GM18508 (cell line): ENCODE results near the gene CCDC106.

Experiments
- ATAC-seq: cut with Tn5 transposase; IDR thresholded peaks from one replicate; pipeline ENCODE4 v1.9.1; 2021; ENCODE audit warnings: moderate number of reproducible peaks; ENCODE audit not compliant: insufficient read depth, unreplicated experiment

CCDC106 gene

GRCh38 chr19:55635334-55635717, 12.7 kb upstream of the CCDC106 start:
- no peak for ATAC-seq

- ATAC-seq, result no peak
Measured at GRCh38 chr19:55635856-55636440, 12.1 kb upstream of the CCDC106 start.

DNA sequence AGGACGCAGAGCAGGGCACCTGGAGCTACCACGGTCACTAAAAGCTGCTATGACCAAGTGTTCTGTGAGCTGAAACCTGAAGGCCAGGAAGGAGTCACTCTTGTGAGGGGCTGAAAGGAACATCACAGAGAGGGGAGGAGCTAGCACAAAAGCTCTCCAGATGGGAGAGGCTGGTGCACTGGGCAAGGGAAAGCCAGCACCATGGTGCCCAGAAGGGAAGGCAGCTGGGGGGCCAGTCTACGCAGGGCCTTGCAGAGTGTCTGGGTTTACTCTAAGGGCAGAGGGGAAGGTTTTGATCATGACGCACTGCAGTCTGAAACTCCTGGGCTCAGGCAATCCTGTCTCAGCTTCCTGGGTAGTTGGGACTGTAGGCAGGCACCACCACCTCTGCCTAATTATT, 11.3 kb upstream of the CCDC106 start:
- ATAC-seq, result no peak

DNA sequence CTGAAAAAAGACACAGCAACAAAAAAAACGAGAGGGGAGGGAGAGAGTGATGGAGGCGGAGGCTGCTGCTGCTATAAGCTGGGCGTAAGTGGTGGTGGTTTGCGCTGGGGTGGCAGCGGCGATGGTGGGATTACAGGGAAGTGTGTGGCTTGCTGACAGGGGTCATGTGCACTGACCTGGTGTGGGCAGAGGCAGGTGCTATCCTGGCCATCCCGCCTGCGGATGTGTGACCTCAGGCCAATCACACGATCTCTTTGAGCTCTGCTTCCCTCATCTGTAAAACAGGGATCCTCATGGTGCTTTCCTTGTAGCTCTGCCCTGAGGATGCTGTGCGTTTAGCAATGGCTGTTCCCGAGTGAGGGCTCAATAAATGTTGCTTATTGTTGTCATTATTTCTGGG, 10.5 kb upstream of the CCDC106 start:
- no peak for ATAC-seq

DNA sequence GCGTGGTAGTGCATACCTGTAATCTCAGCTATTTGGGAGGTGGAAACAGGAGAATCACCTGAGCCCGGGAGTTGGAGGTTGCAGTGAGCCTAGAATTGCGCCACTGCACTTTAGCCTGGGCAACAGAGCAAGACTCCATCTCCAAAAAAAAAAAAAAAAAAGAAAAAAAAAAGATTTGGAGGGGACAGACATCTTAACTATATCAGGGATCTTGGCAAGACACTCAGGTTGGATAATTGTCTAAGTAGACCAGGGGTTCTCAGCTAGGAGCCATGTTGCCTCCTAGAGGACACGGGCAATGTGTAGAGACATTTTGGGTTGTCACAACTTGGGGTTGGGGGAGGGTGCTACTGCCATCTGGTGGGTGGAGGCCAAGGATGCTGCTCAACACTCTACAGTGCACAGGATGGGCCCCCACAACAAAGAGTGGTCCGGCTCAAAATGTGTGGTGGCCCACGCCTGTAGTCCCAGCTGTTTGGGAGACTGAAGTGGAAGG, 9.1 kb upstream of the CCDC106 start:
- ATAC-seq, result no peak

DNA sequence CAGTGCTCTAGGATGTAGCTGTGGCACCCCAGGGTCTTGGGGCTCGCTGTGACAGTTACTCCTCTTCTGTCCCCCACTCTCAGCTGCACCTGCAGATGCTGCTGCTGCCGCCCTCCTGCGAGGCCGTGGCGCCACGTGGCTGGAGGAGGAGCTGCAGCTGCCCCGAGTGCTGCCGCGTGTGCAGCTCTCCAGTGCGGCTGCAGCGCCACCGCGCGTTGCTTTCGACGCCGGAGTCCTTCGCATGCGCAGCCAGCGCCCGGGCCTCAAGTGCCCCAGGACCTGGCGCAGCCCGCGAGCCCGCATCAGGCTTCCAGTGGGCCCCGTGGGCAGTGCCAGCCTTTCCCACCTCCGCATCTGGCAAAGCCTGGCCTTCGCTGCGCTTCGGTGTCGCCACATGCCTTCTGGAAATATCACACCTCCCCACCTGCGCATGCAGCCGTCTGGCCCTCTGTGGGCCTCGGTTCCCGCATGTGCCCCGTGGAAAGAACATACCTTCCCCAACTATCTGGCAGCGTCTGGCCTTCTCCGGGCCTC, 7.9 kb upstream of the CCDC106 start:
- no peak for ATAC-seq

- ATAC-seq, result no peak
Measured at GRCh38 chr19:55640577-55641425, 7.2 kb upstream of the CCDC106 start, which contains the start of gene ZNF580. TSS of gene ZNF580 (plus strand) at chr19:55641002. CDS start at chr19:55642509, 1,507 bp downstream.

DNA sequence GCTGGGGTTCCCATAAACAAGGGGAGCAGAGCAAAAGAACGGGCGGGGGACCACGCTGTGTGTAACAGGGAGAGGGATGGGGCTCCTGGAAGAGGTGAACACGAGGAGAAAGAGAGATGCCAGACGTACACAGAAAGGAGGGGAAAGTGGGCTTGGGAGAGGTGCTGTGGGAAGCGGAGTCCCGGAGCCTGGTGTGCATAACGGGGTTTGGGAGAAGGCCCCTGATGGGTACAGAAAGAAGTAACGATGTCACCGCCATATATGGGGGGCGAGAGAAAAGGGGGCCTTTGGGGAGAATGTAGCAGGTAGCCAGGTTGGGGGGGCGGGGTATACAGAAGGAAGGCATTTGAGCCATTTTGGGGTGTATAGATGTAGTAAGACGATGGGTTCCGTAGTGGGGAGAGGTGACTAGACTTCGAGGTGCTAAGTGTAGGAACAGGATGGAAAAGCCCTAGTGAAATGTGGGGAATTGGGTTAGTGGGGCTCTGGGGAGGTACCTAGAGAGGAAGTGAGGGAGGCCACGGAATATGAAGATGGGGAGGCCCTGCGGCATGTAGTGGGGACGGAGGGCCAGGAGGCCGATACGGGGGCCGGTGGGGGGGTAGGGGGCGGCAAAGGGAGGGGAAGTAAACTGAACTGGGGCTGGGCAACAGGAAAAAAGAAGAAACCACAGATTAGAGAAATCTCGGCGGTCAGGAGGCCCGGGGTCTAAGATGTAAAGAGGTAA, 6.4 kb upstream of the CCDC106 start:
- no peak for ATAC-seq

GRCh38 chr19:55642153-55643002, 5.6 kb upstream of the CCDC106 start:
- no peak for ATAC-seq

- ATAC-seq, result peak; percentile 38
Measured at GRCh38 chr19:55643003-55643886, 4.8 kb upstream of the CCDC106 start, which contains the start of gene ZNF581. TSS of gene ZNF581 (plus strand) at chr19:55643649. CDS start at chr19:55644572, 923 bp downstream.

GRCh38 chr19:55643887-55644176, 4.2 kb upstream of the CCDC106 start:
- ATAC-seq, result no peak

- no peak for ATAC-seq
Measured at GRCh38 chr19:55644191-55644833, 3.7 kb upstream of the CCDC106 start.

GRCh38 chr19:55644842-55645511, 3.0 kb upstream of the CCDC106 start:
- no peak for ATAC-seq

DNA sequence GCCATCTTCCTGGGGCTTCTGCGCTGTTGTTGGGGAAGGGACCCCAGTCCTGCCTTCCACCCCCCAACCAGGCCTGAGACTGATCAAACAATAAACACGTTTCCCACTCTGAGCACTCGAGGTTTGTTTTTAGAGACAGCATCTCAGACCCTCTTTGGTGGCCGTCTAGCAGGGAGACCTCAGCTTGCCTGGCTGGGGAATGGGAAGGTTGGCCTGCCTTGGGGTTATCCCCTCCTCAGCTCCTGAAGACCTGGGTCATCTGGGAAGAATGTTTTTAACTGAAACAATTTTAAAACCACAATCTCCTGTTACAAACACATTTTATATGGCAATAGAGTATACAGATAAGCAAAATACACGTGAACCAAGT, 2.5 kb upstream of the CCDC106 start:
- no peak for ATAC-seq

DNA sequence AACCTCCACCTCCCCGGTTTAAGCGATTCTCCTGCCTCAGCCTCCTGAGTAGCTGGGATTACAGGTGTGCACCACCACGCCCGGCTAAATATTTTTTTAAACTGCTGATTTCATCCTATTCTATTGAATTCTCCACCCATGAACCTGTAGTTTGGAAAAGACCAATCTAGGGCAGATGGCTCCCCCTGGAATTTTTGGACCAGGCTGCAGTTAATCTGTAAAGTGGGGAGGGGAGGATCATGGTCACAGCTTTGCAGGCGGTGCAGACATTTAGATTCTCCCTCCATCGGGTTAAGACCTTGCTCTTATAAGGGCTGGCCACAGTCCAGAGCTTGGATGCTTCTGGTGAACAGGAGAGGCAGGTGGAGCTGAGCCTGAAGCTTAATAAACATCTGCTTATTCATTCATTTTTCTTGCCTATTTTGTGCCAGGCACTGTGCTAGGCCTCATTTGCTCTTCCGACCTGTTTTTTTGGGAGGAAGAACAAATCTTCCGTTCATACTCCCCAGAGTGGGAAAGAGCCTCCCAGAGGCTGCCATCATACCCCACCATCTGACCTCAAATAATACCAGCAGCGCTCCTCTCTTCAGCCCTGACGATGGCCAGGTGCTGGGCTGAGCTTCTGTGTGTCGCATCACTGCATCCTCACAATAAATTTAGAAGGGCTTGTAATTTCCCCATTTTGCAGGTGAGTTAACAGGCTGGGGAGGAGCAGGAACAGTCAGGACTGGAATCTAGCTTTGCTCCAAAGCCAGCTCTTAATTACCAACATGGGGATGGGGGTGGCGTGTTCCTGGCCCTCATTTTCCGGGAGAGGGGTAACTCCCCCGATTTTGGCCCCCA, 902 bp upstream of the CCDC106 start:
- no peak for ATAC-seq

DNA sequence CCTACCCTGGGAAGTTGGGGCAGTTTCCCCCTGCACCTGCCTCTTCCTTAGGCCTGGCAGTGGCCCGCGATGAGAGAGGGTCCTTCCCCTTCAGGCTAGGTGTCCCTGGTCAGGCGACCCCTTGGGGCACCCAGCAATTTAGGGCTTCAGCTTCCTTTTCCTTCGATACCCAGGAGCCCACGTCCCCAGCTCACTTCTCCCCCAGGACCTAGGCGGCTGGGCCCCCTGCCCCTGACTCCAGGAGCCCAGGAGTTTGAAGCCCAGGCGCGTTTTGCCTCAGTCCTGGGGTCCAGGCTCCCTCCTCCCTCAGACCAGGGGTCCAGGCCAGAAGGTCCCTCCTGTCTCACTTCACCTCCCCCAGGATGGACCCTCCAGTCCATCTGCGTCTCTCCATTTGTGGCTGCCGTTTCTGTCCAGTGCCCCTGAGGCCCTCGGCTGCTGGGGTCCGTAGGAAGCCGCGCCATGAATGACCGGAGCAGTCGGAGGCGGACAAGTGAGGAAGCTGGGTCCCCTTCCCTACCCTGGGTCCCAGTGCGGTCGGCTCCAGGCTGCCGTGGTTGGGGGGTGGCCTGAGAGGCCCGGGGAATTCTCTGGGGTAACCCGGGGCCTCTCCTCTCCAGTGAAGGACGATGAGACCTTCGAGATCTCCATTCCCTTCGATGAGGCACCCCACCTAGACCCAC, 714 bp downstream of the CCDC106 start:
- no peak for ATAC-seq
